ENCODE results near the gene GNAI3. TPM values are rescaled to one million over a fixed set of nuclear protein-coding genes. Genes with fewer than 3 reads are reported as not detected.

GNAI3 gene
- total and polyA plus RNA-seq, 2 of the 8 experiments (the other 6 are each of a cell fraction or from before 2014, with no cell fraction given) = 4.0 to 9.8 TPM

GRCh38 chr1:109559995-109560394, 11.6 kb downstream of the GNAI3 start:
- no peak overlapping the region for H2BK5ac ChIP-seq (ENCODE audit: low read depth, low read length)
- no peaks in the 10 kb centered on the region for H3K23me2 ChIP-seq (ENCODE audit: low read depth, low read length)
- no peak overlapping the region for H2AK5ac ChIP-seq (ENCODE audit: low read depth, low read length)
- no peak overlapping the region for H3K4me2 ChIP-seq (ENCODE audit: insufficient read depth in 1 of 2, low read depth in 2 of 2, low read length in 2 of 2)
- H2BK15ac ChIP-seq (ENCODE audit: low read length) = no peak overlapping the region
- H3K27me3 ChIP-seq (replicated peaks in 1 of 4; ENCODE audit: control insufficient read depth in 3 of 4, extremely low read depth in 1 of 4, insufficient read depth in 3 of 4, low read length in 3 of 4) = no peaks in the 10 kb centered on the region
- H4K20me1 ChIP-seq (replicated peaks in 1 of 2; ENCODE audit: control insufficient read depth in 1 of 2, insufficient read depth in 2 of 2, low read length in 2 of 2) = peaks cover 2% of the 10 kb centered on the region in 2 experiments
- H4K91ac ChIP-seq (replicated peaks; ENCODE audit: insufficient read length, low read length) = no peak overlapping the region
- FAIRE-seq (no peak), DNase-seq (ENCODE audit: low read depth in 1 of 2, low spot score in 2 of 2) (no peak)
- H3K14ac ChIP-seq (ENCODE audit: insufficient read length) = no peak overlapping the region
- H2BK20ac ChIP-seq (ENCODE audit: low read length) = no peak overlapping the region
- peaks cover 7% of the 10 kb centered on the region; the same call in 1 of the 2 replicates for H3K79me1 ChIP-seq (ENCODE audit: low read depth, low read length)
- H3K4me1 ChIP-seq (replicated peaks in 1 of 4; ENCODE audit: control insufficient read depth in 3 of 4, insufficient read depth in 4 of 4, low read length in 3 of 4) = peaks cover 0 to 12% (median 7%) of the 10 kb centered on the region in 4 experiments; a peak in 6 of 7 replicates
- H3K9ac ChIP-seq (replicated peaks in 1 of 4; ENCODE audit: extremely low read depth in 1 of 4, low read depth in 3 of 4, low read length in 3 of 4) = no peak overlapping the region
- no peaks in the 10 kb centered on the region for H3K36me3 ChIP-seq (ENCODE audit: control insufficient read depth in 2 of 4, insufficient read depth in 4 of 4, low read length in 3 of 4)
- no peak overlapping the region for H3K18ac ChIP-seq (ENCODE audit: extremely low read depth, low read length)
- no peak overlapping the region for H3K4ac ChIP-seq (replicated peaks; ENCODE audit: insufficient read length, low read depth, low read length)
- no peak overlapping the region for H2BK120ac ChIP-seq (replicated peaks; ENCODE audit: low read depth, low read length)
- H4K8ac ChIP-seq (ENCODE audit: extremely low read depth, insufficient read depth, low read length) = no peak overlapping the region
- no peak overlapping the region for H2AFZ ChIP-seq (ENCODE audit: low read length)
- ChIA-PET POLR2A (ENCODE audit: partially characterized antibody) (interaction anchor here (1.2 to 2.0 kb wide), 2 partner anchors 9 to 11 kb away, joined by 3 to 13 read pairs; partner anchors contain the start of gene GNAI3), CTCF (ENCODE audit: partially characterized antibody) (interaction anchor here (0.7 to 5.3 kb wide), 6 partner anchors 11 to 201 kb away, joined by 3 to 19 read pairs (median 8); partner anchors contain the start of gene GNAI3)
- H3K27ac ChIP-seq (ENCODE audit: low read depth, low read length) = no peak overlapping the region
- no peak overlapping the region for H3K56ac ChIP-seq (replicated peaks; ENCODE audit: insufficient read length, low read depth, low read length)
- H4K5ac ChIP-seq (ENCODE audit: insufficient read length, low read depth, low read length) = no peak overlapping the region
- no peak overlapping the region for H2BK12ac ChIP-seq (ENCODE audit: low read depth, low read length)
- peaks cover 23 to 98% of the 10 kb centered on the region in 2 experiments for H3K79me2 ChIP-seq (ENCODE audit: control insufficient read depth in 1 of 2, insufficient read depth in 2 of 2, low read length in 2 of 2)
- no peaks in the 10 kb centered on the region for H3K9me3 ChIP-seq (ENCODE audit: insufficient read depth in 2 of 2, low read depth in 1 of 2, low read length in 1 of 2)
- no peak overlapping the region for H3K23ac ChIP-seq (ENCODE audit: insufficient read length)
- H3K4me3 ChIP-seq (ENCODE audit: extremely low read depth in 1 of 4, insufficient read depth in 2 of 4, low read depth in 3 of 4, low read length in 4 of 4) = no peak overlapping the region
- TF ChIP-seq HDAC2 (IDR thresholded peaks at IDR 0.05; ENCODE audit: borderline replicate concordance in 1 of 2, low read depth in 2 of 2, low read length in 2 of 2) (no peak), ATF2 (IDR thresholded peaks at IDR 0.05; ENCODE audit: low read length) (no peak), NRF1 (IDR thresholded peaks at IDR 0.05; ENCODE audit: low read depth, low read length) (no peak), CREB1 (IDR thresholded peaks at IDR 0.05) (no peak), SIX5 (IDR thresholded peaks at IDR 0.05; ENCODE audit: low read depth, low read length) (no peak), POLR2AphosphoS5 (IDR thresholded peaks at IDR 0.05; ENCODE audit: low read depth, low read length) (no peak), CEBPB (IDR thresholded peaks at IDR 0.05; ENCODE audit: low read depth, low read length) (no peak), USF2 (IDR thresholded peaks at IDR 0.05; ENCODE audit: low read length) (no peak), BCL11A (IDR thresholded peaks at IDR 0.05; ENCODE audit: low read depth in 2 of 2, low read length in 2 of 2) (no peak), RFX5 (IDR thresholded peaks at IDR 0.05; ENCODE audit: borderline replicate concordance, low read depth, low read length) (no peak), POU5F1 (IDR thresholded peaks at IDR 0.05; ENCODE audit: low read depth, low read length) (no peak), EP300 (IDR thresholded peaks at IDR 0.05; ENCODE audit: borderline replicate concordance in 1 of 2, low read depth in 2 of 2, low read length in 2 of 2) (no peak)

All from H1 (cell line).